GM18867 (cell line): Measurements from ENCODE around the gene HLA-DRB5.
"Not testable (repeated sequence)": the region's sequence is repeated elsewhere in the genome, so short reads cannot be mapped to it uniquely, and the experiment has no call there.

ENCODE experiments used
- ATAC-seq: cut with Tn5 transposase; IDR thresholded peaks from one replicate; pipeline ENCODE4 v1.9.1; 2021; ENCODE audit warnings: mild to moderate bottlenecking, moderate library complexity; ENCODE audit not compliant: unreplicated experiment

Gene HLA-DRB5

DNA sequence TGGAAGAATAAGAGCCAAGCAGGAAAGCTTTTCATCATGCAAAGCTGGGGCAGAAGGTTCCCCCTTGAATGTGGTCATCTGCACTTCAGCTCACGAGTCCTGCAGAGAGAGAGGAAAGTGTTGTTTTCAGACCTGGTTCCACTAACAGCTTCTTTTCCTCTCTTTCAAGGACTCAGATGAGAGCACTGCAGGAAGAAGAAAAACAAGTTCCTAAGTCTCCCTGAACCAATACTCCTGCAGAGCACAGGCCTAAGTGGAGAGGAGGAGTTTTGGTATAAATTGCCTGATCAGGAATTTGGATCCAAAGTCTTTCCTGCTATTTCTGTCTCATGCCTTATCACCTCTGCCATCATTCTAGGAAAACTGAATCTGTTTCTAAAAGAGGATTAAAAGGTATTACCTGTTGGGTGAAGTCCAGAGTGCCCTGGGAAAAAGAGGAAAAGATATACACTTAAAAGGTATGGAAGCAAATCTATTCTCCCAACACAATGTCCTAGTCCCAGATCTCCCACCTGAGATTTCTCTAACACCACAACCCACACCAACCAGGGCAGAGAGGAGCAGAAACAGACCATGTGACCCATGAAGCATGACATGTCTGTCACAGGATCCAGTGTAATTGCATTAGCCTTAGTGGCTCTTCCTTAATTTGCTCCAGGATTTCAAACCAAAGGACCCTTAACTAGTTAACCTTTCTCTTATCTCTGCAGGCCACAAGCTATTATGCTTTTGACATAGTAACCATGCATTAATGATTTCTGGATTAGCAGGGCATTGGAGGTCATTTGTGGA, 12.2 kb downstream of the HLA-DRB5 start:
- no peak for ATAC-seq

DNA sequence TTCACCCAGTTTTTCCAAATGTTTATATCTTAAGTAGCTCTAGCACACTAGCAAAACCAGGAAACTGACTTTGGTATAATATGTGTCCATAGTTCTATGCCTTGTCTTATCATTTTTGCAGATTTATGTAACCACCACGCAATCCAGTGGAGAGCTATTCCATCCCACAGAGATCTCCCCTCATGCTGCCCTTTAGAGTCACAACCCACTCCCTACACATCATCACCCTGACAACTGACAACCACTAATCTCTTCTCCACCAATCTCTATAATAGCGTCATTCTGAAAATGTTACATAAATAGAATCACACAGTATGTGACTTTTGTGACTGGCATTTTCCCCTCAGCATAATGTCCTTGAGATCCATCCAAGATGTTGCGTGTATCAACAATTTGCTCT, 29.1 kb downstream of the HLA-DRB5 start:
- no peak for ATAC-seq

- no peak for ATAC-seq
Measured at GRCh38 chr6:32492351-32492750, 37.7 kb downstream of the HLA-DRB5 start.

DNA sequence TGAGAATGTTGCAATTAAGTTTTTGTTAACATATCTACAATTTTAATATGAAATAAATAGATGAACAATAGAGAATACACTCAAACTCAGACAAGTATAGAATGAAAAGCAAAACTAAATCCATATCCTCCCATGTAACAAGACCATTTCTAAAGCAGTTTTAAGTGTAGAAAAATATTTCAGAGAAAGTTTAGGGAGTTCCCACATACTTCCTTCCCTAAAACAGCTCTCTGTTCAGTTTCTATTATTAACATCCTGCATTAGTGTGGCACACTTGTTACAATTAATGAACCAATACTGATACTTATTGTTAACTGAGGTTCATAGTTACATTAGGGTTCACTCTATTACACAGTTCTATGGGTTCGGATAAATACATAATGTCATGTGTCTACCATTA, 38.4 kb downstream of the HLA-DRB5 start:
- no peak for ATAC-seq

GRCh38 chr6:32488083-32488482, 42.0 kb downstream of the HLA-DRB5 start:
- no peak for ATAC-seq

GRCh38 chr6:32484614-32484998, 45.5 kb downstream of the HLA-DRB5 start:
- ATAC-seq, result no peak

GRCh38 chr6:32483968-32484613, 46.0 kb downstream of the HLA-DRB5 start:
- no peak for ATAC-seq

DNA sequence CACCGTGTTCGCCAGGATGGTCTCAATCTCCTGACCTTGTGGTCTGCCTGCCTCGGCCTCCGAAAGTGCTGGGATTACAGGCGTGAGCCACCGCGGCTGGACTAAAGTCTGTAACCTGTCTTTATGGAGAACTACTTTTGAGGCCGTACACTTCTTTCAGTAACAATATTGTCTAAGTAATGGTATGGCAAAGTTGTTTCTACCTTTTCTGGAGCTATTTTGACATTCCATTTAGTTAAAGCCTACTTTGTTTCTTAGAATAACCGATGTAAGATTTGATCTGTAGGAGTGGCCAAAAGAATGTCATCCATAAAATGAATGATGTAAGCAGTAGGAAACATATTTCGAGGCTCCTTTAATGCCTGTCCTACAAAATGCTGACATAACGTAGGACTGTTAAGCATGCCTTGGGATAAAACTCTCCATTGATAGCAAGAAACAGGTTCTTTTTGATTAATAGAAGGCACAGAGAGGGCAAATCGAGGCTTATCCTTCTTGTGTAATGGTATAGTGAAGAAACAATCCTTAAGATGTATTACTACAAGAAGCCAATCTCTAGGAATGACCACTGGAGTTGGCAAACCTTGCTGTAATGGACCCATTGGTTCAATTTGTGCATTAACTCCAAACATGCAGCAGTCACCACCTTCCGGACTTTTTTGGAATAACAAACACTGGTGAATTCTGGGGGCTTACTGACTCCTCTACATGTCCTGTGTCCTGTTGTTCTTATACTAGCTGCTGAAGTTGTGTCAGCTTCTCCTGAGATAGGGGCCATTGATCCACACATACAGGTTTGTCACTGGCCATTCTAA, 54.5 kb downstream of the HLA-DRB5 start:
- ATAC-seq, result no peak

- ATAC-seq, result peak; percentile 86
Measured at GRCh38 chr6:32473376-32474348, 56.4 kb downstream of the HLA-DRB5 start.

- ATAC-seq, result no peak
Measured at GRCh38 chr6:32472781-32473375, 57.2 kb downstream of the HLA-DRB5 start.

DNA sequence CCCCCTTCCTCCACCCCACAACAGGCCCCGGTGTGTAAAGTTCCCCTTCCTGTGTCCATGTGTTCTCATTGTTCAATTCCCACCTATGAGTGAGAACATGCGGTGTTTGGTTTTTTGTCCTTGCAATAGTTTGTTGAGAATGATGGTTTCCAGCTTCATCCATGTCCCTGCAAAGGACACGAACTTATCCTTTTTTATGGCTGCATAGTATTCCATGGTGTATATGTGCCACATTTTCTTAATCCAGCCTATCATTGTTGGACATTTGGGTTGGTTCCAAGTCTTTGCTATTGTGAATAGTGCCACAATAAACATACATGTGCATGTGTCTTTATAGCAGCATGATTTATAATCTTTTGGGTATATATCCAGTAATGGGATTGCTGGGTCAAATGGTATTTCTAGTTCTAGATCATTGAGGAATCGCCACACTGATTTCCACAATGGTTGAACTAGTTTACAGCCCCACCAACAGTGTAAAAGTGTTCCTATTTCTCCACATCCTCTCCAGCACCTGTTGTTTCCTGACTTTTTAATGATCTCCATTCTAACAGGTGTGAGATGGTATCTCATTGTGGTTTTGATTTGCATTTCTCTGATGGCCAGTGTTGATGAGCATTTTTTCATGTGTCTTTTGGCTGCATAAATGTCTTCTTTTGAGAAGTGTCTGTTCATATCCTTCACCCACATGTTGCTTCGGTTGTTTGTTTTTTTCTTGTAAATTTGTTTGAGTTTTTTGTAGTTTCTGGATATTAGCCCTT, 62.2 kb downstream of the HLA-DRB5 start:
- not testable (repeated sequence) for ATAC-seq
